Fibroblast of skin of right quadriceps (primary cell): ENCODE results near the gene POGLUT2.
"Not testable (repeated sequence)": the region's sequence is repeated elsewhere in the genome, so short reads cannot be mapped to it uniquely, and the experiment has no call there.

Experiments used
- DNase-seq: peaks from one replicate; pipeline ENCODE4 v3.0.0-alpha.2; 2013

POGLUT2 gene

DNA sequence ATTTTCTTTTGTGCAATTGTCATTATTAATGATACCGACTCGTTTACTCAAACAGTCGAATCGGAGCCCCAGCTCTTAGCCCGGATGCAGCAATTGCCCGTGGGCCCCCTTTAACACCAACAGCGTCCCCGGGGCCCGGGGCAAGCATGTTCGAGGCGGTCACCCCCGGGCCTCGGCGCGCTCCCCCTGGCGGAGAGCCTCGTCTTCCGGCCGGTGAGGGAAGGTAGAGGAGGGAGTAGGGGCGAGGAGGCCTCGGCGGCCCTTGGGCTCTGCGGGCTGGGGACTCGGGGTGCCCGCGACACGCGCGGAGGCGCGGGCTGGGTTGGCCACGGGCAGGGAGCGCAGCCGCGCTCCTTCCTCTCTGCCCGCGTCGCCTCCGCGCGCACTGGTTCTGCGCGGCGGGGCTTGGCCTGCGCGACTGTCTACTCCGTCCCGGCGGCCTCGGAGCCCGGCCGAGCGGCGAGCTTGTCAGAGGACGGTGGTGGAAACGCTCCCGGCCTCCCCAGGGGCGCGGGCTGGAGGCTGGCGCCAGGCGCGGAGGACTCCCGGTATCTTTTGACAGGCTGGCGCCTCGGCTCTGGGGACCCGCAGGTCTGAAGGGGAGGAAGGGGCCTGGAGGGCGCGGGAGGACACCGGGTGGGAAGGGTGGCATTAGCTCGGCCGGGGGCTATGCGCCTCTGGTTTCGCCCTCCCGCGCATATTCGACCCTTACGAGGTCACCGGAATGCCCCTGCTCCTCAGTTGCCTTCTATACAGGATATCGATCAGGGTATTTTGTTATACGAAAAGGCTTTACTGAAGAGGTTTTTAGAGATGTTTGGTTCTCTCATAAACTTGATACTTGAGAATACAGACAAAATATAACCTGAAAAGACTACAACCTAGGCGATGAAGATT lies 1.6 kb upstream of the POGLUT2 start:
- DNase-seq = peak; percentile 82

DNA sequence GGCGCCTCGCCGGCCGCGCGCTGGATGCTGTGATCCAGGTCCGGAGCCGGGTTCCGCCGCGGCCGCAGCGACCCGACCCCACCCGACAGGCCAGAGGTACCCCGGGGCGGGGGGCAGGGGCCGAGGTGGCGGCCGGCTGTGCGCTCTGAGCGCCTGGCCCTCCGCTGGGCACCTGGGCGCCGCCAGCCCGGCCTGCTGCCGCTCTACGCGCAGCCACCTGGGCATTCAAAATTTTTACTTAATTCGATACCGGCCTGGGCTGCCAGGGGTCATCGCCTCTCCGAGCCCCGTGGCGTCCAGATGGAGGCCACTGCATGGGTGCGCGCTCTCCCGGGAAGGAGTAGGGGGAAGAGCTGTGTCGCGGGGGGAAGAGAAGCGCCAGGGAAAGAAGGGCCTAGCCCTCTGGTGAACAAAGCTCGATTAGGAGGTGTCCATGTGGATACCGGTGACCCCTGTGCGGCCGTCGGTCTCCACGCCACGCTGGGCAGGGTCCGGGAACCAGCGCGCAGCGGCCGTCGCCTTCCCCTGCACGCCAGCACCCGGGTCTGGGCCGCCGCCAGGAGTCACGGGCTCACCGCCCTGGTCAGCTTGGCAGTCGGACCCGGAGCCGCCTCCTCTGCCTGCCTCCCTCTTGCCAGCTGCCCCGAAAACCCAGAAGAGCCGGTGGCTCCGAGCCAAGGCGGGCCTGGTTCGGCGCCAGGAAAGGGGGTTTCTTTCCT lies 809 bp upstream of the POGLUT2 start:
- DNase-seq = no peak

DNA sequence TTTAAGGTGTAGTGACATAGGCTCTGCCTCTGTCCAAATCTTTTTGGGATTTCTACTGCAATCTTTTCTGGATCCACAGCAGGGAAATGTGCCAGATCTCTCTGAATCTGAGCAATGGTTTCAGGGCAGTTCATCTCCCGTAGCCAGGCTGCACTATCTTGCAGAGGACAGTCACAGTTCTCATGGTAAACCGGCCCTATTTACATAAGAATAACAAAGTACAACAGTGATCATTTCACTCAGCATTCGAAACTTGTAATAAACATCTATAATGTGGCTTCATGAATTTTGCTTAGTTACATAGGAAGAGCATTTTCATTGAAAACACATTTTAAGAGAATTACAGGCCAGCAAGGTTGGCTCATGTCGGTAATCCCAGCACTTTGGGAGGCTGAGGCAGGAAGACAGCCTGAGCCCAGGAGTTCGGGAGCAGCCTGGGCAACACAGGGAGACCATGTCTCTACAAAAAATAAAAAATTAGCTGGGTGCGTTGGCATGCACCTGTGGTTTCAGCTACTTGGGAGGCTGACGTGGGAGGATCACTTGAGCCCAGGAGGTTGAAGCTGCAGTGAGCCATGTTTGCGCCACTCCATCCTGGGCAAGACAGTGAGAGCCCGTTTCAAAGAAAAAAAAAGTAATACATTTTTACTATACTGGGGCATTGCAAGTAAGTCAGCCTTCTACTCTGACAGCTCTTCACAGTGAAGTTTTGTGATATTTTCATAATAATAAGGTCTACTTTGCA lies 5.0 kb downstream of the POGLUT2 start:
- DNase-seq = no peak

DNA sequence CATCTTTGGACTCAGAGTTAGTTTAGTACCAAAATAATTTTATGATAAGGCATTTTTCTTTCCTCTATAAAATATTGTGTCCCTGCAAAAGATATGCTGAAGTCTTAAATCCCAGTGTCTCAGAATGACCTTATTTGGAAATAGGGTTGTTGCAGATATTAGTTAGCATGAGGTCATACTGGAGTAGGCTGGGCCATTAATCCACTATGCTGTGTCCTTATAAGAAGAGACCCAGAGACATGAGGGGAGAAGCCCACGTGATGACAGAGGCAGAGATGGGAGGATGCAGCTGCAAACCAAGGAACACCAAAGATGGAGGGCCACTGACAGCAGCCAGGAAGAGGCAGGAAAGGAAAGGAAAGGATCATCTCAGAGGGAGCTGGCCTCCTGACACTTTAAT lies 6.4 kb downstream of the POGLUT2 start:
- peak; percentile 32 for DNase-seq

DNA sequence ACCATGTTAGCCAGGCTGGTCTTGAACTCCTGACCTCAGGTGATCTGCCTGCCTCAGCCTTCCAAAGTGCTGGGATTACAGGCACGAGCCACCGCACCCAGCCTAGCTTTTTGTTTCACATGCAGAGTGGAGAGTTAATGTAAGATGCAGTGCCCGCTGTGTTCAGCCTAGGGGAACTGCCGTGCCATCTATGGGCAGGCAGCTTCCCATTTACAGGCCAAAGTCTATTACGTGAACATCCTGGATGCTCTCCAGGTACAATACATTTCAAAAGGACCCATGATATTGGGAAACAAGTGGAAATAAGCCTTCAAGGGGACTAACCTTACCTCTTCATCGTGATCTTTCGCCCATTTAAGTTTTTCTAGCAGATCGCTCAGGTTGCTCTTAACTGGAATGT lies 10.1 kb downstream of the POGLUT2 start:
- no peak for DNase-seq

DNA sequence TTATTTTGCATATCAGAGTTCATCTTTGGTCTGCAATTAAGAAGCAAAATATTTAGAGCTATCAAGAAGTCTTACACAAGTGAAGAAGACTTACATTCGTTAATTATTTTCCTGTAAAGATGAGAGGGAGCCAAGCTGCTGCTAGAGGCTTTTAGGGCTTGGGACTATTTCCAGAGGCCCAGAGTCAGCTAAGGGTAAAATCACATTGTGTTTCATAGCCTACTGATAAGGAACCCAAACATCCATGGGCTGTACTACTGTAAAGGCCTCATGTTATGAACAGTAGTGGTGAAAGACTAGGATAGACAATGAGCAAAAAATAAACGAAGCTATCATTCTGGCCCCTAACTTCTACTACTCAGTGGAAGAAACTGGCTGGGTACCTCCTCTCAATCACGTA lies 14.3 kb downstream of the POGLUT2 start:
- DNase-seq = no peak

DNA sequence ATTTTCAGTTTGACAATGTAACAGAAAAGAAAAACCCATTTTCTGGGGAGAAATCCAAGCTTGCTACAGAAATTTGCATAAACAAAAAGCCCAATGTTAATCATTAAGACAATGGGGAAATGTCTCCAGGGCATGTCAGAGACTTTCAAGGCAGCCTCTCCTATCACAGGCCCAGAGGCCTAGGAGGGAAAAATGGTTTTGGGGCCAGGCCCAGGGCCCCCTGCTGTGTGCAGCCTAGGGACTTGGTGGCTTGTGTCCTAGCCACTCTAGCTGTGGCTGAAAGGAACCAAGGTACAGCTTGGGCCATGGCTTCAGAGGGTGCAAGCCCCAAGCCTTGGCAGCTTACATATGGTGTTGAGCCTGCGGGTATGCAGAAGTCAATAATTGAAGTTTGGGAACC lies 17.2 kb downstream of the POGLUT2 start:
- no peak for DNase-seq

DNA sequence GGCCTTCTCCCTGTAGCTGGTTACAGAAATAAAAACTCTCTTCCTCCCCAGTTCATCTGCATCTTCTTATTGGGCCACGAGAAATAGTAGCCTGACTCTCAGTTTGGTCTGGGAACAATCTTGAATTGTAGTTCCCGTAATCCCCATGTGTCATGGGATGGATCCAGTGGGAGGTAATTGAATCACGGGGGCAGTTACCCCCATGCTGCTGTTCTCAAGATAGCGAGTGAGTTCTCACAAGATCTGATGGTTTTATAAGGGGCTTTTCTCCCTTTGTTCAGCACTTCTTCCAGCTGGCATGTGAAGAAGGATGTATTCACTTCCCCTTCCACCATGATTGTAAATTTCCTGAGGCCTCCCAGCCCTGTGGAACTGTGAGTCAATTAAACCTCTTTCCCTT lies 18.1 kb downstream of the POGLUT2 start:
- not testable (repeated sequence) for DNase-seq

DNA sequence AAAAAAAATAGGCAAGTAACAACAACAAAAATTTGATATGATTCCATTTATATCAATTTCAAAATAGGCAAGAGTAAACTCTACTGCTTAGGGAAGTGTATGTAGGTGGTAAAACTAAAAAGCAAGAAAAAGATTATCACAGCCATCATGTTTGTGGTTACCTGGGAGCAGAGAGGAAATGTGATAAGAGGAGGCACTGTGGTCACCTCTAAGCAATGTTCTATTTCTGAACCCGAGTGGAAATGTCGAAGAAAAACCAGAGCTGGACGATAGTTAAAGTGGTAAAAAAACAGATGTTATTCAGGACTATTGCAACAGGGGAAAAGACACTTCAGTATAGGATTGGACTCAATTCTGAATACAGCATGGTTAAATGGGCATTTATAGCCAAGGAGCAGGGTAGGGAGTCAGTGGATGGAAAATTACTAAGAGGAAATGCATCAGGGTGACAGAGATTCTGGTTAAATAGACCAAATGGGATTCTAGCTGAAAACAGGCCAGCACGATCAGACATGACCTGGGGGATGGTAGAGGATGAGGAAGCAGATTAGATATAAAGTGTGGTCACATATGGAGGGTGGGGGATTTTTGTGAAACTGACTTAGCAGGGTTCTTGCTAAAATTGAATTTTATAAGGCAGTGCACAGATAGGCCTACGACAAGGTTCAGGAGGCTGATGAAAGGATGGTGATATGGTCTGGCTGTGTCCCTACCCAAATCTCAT lies 19.2 kb downstream of the POGLUT2 start:
- DNase-seq = no peak

DNA sequence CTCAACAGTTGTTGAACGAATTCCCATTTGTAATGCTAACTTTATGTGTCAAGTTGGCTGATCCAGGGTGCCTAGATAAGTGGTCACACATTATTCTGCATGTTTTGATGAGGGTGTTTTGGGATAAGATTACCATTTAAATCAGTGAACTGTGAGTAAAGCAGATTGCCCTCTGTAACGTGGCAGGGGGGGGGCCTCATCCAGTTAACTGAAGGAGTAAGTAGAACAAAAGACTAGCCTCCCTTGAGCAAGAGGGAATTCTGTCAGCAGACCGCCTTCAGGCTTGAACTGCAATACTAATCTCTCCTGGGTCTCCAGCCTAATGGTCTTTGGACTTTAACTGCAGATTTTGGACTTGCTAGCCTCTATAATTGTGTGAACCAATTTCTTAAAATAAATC lies 21.0 kb downstream of the POGLUT2 start:
- DNase-seq = no peak

DNA sequence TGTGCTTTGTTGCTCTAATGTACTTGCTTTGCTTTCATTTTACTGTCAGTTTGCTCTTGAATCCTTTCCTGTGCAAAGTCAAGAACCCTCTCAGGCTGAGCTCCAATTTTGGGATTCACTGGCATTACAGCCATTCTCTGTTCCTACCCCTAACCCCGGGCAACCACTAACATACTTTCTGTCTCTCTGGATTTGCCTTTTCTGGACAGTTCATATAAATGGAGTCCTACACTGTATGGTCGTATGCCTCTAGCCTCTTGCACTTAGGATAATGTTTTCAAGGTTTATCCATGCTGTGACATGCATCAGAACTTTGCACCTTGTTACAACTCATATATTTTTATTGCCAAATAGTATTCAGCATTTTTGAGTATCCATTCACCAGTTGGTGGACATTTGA lies 22.5 kb downstream of the POGLUT2 start:
- DNase-seq = no peak

DNA sequence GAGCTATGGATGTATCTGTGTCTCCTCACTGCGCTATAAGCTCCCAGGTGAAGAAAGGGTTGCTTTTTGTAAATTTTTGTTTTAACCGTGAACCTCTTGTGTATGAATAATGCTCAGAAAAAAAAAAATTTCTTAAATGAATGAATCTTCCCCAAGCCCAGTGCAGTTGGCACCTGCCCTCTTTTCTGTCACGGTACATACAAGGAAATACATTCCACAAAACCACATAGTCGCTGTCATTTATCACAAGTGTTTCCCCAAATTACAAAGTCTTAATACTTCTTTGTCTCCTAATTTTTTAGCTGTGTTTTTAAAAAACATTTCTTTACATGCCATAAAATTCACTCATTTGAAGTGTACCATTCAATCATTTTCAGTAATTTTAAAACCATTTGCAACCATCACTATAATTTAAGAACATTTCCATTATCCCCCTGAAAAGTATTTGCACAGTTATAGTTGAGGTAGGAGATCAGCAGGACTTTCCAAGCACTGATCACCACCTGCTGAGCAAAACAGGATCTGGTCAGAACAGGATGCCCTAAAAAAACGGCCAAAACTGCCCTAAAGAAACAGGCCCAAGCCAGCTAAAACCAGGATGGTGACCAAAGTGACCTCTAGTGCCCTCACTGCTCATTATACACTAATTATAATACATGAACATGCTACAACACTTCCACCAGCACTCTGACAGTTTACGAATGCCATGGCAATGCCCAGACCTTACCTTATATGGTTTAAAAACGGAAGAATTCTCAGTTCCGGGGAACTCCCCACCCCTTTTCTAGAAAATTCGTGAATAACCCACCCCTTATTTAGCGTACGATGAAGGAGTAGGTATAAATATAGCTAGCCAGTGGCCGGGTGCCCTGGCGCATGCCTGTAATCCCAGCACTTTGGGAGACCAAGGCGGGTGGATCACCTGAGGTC lies 23.9 kb downstream of the POGLUT2 start:
- no peak for DNase-seq

DNA sequence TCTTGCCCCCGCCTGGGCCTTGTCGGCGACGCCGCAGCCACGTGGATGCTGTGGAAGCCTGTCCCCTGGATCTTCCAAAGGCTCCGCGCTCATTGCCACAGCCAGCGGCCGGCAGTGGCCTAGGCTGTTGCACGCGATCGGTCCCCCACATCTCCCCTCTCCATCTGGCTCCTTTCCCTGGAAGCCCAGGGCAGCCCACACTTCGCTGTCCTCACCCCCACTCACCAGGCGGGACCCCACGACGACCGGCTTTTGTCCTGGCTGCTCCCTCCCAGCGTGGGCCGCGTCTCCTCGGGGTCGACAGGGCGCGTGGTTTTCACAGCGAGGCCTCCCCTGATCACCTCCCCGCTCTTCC lies 24.6 kb downstream of the POGLUT2 start:
- no peak for DNase-seq

DNA sequence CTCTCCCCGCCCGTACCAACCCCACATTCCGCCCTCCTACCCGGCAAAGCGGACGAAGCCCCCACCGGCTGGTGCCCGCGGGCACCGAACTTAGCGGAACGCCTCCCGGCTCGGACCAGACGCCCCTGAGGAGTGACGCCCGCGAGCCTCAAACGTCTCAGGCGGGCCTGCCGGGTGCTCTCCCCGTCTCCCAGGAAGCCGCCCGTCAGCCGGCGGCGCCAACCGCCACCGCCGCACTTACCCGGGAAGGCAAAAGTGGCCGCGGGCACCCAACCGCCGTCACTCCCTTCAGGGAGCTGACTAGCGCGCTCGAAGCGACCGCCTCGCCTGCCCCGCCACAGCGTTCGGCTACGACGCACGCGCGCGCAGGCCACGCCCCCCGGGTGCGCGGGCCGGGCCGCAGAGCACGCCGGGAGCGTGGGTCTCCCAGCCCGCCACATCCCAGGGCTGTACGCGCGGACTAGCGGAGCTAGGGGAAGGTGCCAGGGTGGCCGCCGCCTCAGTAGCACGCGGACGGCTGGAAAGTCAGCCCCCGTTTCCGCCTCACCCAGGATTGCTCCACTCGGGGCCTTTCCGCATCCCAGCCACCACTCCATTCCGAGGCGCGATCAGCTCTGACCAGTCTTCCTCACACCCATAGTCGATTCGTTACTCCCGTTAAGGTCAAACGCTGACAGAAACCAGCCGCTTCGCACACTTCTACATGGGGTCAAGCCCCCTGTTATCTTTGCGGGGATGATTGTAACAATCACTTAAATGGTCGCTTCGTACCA lies 25.1 kb downstream of the POGLUT2 start, which contains the start of gene TEX30:
TSS of gene TEX30 (minus strand) at position 346 of the 773 bp plus-strand sequence. CDS start 3,760 bp downstream, outside the sequence.
- DNase-seq = peak; percentile 88

DNA sequence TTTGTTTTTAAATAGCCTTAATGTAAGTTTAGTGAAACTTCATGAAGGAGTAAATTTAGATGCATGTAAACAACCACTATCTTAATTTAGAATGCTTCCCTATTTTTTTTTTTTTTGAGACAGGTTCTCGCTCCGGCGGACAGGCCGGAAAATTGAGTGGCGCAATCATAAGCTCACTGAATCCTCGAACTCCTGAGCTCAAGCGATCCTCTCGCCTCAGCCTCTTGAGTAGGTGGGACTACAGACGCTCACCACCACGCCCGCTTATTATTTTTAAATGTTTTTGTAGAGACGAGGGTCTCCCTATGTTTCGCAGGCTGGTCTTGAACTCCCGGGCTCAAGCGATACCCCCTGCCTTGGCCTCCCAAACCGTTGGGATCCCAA lies 26.7 kb downstream of the POGLUT2 start:
- no peak for DNase-seq

DNA sequence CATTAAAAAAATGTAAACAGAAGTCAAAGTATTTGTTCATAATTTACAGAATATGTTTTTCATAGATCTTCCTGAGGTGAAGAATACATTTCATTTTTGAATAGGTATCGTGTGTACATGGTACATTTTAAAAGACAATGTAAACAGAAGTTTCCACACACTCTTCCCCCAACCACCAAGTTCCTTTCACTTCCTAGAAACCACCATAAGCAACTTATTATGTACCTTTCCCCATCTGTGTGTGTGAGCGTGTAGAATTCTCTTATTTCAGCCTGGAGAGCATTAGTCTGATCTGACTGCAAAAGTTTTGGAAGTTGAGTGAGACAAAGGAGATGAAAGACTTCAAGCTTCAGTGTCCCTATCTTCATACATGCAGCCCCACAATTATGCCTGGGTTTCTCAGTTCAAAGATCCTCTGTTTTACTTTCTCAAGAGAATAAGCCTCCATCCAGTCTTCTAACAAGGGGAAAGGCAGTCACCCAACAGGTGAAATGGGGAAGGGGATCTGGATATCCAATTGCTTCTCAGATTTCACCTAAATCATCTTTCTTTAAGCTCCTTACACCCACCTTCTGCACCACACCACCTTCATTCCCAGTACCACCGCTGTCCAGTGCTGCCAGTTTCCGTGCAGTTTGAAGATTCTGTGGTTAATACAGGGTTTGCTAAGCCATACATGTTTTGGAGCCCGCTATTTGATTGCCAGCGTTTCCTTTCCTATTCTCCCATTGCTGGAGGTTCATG lies 27.3 kb downstream of the POGLUT2 start:
- no peak for DNase-seq

DNA sequence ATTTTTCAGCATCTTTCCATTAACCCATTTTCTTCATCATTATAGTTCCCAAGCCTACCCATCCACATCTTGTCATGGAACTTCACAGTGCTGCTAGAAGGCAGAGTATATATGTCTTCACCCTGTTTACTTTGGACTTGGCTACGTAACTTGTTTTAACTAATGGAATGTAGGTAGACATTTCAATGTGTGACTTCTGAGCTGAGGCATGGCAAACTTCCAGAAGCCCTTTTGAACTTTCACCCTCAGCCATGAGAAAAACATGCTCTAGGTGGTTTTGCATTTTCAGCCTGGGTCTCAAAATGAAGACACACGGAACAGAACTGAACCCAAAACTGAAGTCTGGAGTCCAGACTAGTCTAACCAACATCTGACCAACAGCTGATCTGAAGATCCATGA lies 28.3 kb downstream of the POGLUT2 start:
- no peak for DNase-seq

DNA sequence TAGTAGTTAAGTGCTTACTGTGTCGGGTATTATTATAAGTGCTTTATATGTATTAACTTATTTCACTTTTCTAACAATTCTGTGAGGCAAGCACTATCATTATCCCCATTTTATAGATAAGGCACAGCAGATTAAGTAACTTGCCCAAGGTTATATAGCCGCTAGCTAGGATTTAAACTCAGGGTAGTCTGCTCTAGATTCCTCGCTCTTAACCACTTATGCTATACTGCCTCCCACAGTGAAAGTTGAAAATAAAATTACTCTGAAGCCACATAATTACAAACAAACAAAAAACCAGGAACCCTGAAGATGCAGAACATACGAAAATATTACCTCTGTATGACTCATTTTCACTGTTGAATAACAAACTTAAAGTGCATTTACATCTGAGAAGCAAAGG lies 29.1 kb downstream of the POGLUT2 start:
- DNase-seq = peak; percentile 3

DNA sequence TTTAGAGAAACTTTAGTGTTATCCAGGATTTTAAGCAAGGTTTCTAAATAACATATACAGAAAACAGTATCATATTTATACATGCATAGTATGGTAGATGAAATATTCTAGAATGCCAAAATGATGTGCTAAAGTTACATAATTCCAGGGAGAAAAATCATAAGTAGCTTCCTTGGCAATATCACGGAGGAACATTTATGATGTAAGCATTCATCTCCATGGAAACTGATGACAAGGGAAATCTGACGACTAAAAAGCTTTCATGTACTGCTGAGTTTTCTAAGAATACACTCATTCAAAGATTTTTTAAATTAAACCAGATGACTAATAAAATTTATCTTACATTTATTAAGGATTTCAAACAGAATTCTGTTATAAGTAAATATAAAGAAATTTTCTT lies 29.9 kb downstream of the POGLUT2 start:
- DNase-seq = no peak

DNA sequence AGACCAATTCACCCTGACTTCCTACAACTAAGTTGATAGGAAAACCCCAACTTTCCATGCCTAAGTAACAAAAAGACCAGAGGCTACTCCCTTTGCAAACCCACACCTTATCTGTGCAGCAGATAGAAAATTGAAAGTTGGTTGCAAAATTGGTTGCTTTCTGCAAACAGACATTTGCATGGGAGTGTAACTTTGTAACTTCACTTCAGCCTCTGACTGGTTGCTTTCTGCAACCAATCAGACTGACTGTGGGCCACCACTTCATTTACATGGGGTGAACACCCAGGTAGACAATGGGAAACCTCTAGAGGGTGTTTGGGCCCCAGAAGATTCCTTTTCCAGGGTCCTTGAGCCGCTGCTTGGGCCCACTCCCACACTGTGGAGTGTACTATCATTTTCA lies 35.0 kb downstream of the POGLUT2 start:
- DNase-seq = no peak
